Measurements from ENCODE around the gene CYGB.

CYGB gene

DNA sequence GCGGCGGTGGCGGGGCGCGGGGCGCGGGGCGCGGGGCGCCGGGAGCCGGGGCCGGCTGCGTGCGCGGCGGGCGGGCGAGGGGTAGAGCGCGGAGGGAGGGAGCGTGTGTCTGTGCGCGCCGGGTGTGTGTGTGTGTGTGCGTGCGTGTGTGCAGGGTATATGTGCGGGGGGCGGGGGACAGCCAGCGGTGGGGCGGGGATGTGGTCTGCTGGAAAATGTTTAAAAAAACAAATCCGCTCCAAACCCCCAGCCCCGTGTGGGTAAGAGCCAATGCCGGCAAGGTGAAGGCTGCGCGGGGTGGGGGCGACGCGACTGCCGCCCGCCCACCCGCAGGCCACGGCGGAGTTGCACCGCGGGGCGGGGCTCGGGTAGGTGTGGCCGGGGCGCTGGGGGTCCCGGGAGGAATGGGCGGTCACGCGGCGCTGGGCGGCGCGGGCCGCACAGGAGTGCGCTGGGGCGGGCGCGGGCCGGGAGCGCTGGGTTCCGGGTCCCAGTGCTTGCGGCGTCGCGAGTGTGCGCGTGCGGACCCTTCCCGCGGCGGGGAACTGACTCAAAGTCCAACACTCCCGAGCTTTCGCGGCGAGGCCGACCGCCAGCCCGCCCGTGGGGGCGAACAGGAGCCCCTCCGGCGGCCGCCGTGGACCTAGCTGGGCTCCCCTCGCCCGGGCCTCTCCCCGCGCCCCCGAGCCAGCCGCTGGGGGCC lies at the start of gene CYGB:
Gene CYGB (minus strand): TSS at position 132 of the 703 bp plus-strand sequence. CDS start 167 bp downstream, outside the sequence.
- H3K36me3 Mint-ChIP-seq (ENCODE audit: low read depth) = no peaks in the 10 kb centered on the region
- H3K4me3 Mint-ChIP-seq = no peak within 1 kb of the TSS
- peaks cover 70% of the 10 kb centered on the region for H3K27me3 Mint-ChIP-seq (ENCODE audit: low read depth)
- H3K4me1 Mint-ChIP-seq (ENCODE audit: low read depth) = peaks cover 1% of the 10 kb centered on the region
- H3K9me3 Mint-ChIP-seq = no peaks in the 10 kb centered on the region
- H3K27ac Mint-ChIP-seq = no peak within 1 kb of the TSS

DNA sequence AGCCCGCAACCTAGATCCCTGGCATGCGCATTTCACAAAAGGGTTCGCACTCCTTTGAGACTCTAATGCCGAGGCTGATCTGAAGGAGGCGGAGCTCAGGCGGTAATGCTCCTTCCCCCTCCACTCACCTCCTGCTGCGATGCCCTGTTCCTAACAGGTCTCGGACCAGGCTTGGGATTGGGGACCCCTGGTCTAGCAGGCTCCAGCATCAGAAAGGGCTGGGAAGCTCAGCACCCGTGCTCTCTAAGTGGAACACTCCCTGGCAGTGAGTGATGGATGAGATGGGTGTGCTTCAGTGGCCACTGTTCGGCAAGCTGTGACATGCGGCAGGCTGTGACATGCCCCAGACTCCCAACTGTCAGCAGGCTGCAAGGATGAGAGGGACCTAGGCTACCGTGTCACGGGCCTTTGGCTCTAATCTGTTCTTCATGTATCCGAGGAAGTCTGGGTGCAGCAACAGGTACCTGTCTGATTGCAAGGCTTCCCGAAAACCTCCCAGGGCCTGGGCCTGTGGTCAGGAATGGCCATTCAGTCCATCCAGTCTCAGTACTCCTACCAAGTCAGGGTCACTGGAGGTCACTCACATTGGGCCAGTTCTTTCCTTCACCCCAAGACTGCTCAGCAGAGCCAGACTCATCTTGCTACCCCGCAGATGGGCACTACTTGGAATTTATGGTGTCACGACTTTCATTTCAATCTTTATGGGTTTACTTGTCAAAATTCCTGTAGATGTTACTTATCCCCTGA lies 49.4 kb upstream of the CYGB start:
- Mint-ChIP-seq H3K4me3 (no peak overlapping the region), H3K4me1 (ENCODE audit: low read depth) (no peaks in the 10 kb centered on the region), H3K27ac (no peak overlapping the region), H3K27me3 (ENCODE audit: low read depth) (peaks cover 77% of the 10 kb centered on the region), H3K9me3 (no peaks in the 10 kb centered on the region), H3K36me3 (ENCODE audit: low read depth) (no peaks in the 10 kb centered on the region)

DNA sequence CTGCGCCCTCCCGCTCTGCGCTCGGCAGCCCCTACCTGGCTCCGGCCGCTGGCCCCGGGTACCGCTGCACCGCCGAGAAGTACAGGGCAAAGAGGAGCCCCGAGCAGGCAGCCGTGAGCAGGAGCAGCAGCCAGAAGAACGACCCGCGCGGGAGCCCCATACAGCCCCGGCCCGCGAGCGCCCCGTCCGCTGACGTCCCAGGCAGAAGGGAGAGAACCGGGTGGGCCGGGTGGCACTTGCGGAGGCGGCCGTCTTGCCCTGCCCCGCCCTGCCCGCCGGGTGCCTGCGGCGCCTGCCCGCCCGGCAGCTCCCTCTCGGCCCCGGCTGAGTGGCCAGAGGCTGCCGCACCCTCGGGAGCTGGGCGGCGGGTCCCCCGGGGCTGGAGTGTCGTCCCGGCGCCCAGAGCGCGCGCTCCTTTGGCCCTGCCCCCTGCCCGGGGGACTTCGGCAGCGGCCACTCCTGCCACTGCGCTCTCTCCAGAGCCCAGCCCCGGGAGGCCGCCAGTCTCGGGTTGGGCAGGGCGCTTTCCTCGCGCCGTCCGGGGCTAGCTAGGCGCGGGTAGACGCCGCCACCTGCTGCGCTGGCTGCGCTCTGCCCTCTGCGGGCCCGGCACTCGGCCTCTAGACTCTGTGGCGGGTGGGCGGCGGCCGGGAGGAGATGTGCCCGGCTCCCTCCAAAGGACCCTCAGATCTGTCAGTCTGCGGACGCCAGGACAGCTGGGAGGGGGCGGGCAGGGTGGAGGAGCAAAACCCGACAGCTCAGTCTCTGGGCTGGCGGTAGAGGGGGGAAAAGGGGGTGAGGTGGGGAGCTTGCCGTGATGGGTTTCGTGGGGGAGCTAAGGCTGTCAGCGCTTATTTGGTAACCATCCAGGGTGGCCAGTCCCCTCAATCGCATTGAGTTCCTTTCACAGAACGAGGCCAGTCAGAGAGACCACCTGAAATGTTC lies 48.4 kb upstream of the CYGB start, which contains the start of gene ST6GALNAC2:
Gene ST6GALNAC2 (minus strand): TSS at position 212 of the 945 bp plus-strand sequence. CDS start 52 bp downstream, at position 160.
- H3K9me3 Mint-ChIP-seq = no peaks in the 10 kb centered on the region
- H3K27ac Mint-ChIP-seq = no peak within 1 kb of the TSS
- no peaks in the 10 kb centered on the region for H3K36me3 Mint-ChIP-seq (ENCODE audit: low read depth)
- no peaks in the 10 kb centered on the region for H3K4me1 Mint-ChIP-seq (ENCODE audit: low read depth)
- H3K27me3 Mint-ChIP-seq (ENCODE audit: low read depth) = peaks cover 74% of the 10 kb centered on the region
- peak within 1 kb of the TSS; percentile 60 for H3K4me3 Mint-ChIP-seq

- Mint-ChIP-seq H3K27me3 (ENCODE audit: low read depth) (peaks cover 73% of the 10 kb centered on the region), H3K4me1 (ENCODE audit: low read depth) (no peaks in the 10 kb centered on the region), H3K27ac (no peak overlapping the region), H3K4me3 (peak overlapping the region; percentile 60), H3K9me3 (no peaks in the 10 kb centered on the region), H3K36me3 (ENCODE audit: low read depth) (no peaks in the 10 kb centered on the region)
These were observed 47.6 kb upstream of the CYGB start for GRCh38 chr17:76585033-76585648.

- Mint-ChIP-seq H3K4me1 (ENCODE audit: low read depth) (peaks cover 4% of the 10 kb centered on the region), H3K36me3 (ENCODE audit: low read depth) (no peaks in the 10 kb centered on the region), H3K27ac (no peak overlapping the region), H3K27me3 (ENCODE audit: low read depth) (peaks cover 67% of the 10 kb centered on the region), H3K4me3 (peak overlapping the region; percentile 60), H3K9me3 (no peaks in the 10 kb centered on the region)
These were observed 47.0 kb upstream of the CYGB start for GRCh38 chr17:76584427-76585032.

DNA sequence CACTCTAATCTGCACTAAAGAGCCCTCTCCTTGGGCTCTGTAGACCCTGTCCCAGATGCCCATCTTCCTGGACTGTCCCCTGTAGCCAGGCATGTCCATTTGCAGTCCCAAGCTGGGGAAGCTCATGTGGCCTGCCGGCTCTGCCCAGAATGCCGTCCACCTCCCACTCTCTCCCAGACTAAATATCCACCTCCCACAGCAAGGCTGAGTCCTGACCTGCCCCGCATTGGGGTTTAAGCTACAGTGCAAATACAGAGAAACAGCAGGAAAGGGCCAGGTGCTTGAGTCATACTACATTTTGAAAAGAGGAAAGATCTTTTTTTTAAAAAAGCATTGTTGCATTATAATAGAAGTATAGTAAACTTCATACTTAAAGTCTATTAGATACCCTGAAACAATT lies 45.2 kb upstream of the CYGB start:
- Mint-ChIP-seq H3K36me3 (ENCODE audit: low read depth) (no peaks in the 10 kb centered on the region), H3K4me1 (ENCODE audit: low read depth) (peaks cover 9% of the 10 kb centered on the region), H3K27ac (peak overlapping the region; percentile 8), H3K27me3 (ENCODE audit: low read depth) (peaks cover 49% of the 10 kb centered on the region), H3K9me3 (no peaks in the 10 kb centered on the region), H3K4me3 (no peak overlapping the region)

GRCh38 chr17:76581515-76581914 lies 44.0 kb upstream of the CYGB start:
- H3K9me3 Mint-ChIP-seq = no peaks in the 10 kb centered on the region
- no peaks in the 10 kb centered on the region for H3K36me3 Mint-ChIP-seq (ENCODE audit: low read depth)
- H3K4me3 Mint-ChIP-seq = no peak overlapping the region
- H3K27ac Mint-ChIP-seq = no peak overlapping the region
- H3K4me1 Mint-ChIP-seq (ENCODE audit: low read depth) = peaks cover 9% of the 10 kb centered on the region
- peaks cover 38% of the 10 kb centered on the region for H3K27me3 Mint-ChIP-seq (ENCODE audit: low read depth)

DNA sequence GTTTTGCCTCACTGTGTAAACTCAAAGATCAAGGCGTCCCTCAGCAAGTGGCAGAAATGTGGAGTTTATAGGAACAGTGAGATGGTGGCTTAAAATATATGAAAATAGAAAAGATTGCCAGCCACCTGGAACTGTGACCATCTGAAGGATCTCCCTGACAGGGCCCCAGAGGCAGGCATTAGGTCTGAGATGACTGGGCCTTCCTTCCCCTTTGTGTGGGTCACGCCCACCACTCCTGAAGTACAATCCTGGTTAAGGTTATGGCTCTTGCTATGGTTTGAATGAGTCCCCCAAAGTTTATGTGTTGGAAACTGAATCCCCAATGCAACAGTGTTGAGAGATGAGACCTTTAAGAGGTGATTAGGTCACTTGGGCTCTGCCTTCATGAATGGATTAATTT lies 41.8 kb upstream of the CYGB start:
- Mint-ChIP-seq H3K27ac (no peak overlapping the region), H3K9me3 (no peaks in the 10 kb centered on the region), H3K4me1 (ENCODE audit: low read depth) (peaks cover 9% of the 10 kb centered on the region), H3K27me3 (ENCODE audit: low read depth) (peaks cover 22% of the 10 kb centered on the region), H3K4me3 (no peak overlapping the region), H3K36me3 (ENCODE audit: low read depth) (no peaks in the 10 kb centered on the region)

GRCh38 chr17:76578376-76578775 lies 40.9 kb upstream of the CYGB start:
- H3K27ac Mint-ChIP-seq = no peak overlapping the region
- H3K4me1 Mint-ChIP-seq (ENCODE audit: low read depth) = peaks cover 9% of the 10 kb centered on the region
- H3K9me3 Mint-ChIP-seq = no peaks in the 10 kb centered on the region
- H3K27me3 Mint-ChIP-seq (ENCODE audit: low read depth) = peaks cover 13% of the 10 kb centered on the region
- no peaks in the 10 kb centered on the region for H3K36me3 Mint-ChIP-seq (ENCODE audit: low read depth)
- no peak overlapping the region for H3K4me3 Mint-ChIP-seq

- Mint-ChIP-seq H3K27ac (no peak overlapping the region), H3K27me3 (ENCODE audit: low read depth) (peaks cover 8% of the 10 kb centered on the region), H3K4me3 (no peak overlapping the region), H3K9me3 (no peaks in the 10 kb centered on the region), H3K4me1 (ENCODE audit: low read depth) (peaks cover 9% of the 10 kb centered on the region), H3K36me3 (ENCODE audit: low read depth) (no peaks in the 10 kb centered on the region)
These were observed 40.4 kb upstream of the CYGB start for GRCh38 chr17:76577876-76578275.

DNA sequence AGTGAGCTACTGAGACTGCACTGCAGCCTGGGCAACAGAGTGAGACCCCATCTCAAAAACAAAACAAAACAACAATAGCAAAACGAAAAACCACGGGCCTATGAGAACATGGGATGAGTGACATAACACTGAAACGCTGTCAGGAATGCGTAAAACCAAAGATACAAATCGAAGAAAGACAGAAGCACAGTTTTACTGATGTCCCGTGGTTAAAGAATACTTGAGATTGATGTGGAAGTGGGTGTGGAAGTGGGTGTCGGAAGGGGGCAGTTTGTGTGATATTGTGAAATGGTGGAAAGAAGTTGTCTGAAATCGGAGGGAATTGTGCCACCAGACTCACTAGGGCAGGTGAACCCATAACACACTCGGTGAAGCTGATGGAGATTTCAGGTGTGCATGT lies 38.7 kb upstream of the CYGB start:
- Mint-ChIP-seq H3K36me3 (ENCODE audit: low read depth) (no peaks in the 10 kb centered on the region), H3K4me1 (ENCODE audit: low read depth) (peaks cover 9% of the 10 kb centered on the region), H3K27me3 (ENCODE audit: low read depth) (no peaks in the 10 kb centered on the region), H3K27ac (no peak overlapping the region), H3K9me3 (no peaks in the 10 kb centered on the region), H3K4me3 (no peak overlapping the region)

- no peak overlapping the region for H3K4me3 Mint-ChIP-seq
- peaks cover 9% of the 10 kb centered on the region for H3K4me1 Mint-ChIP-seq (ENCODE audit: low read depth)
- no peaks in the 10 kb centered on the region for H3K9me3 Mint-ChIP-seq
- H3K27ac Mint-ChIP-seq = no peak overlapping the region
- H3K27me3 Mint-ChIP-seq (ENCODE audit: low read depth) = no peaks in the 10 kb centered on the region
- H3K36me3 Mint-ChIP-seq (ENCODE audit: low read depth) = no peaks in the 10 kb centered on the region
These were observed 38.1 kb upstream of the CYGB start for GRCh38 chr17:76575570-76575969.

DNA sequence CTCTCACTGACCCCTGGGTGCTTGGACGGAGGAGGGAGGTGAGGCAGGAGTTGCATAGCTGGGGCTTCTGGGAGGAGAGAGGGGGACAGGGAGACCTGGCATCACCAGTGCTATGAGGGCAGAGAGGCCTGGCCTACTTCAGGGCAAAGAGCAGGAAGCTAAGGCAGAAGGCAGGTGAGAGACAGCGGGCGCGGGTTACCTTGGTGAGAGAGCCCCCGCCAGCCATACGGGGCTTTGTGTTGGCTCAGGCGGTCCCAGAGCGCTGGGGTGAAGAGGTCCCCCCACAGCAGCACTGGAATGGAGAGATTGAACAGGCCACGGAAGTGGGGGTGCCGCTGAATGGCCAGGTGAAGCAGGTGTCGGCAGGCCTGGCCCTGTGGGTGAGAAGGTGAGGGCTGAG lies 36.7 kb upstream of the CYGB start:
- no peak overlapping the region for H3K27ac Mint-ChIP-seq
- peaks cover 2% of the 10 kb centered on the region for H3K4me1 Mint-ChIP-seq (ENCODE audit: low read depth)
- no peaks in the 10 kb centered on the region for H3K36me3 Mint-ChIP-seq (ENCODE audit: low read depth)
- no peaks in the 10 kb centered on the region for H3K9me3 Mint-ChIP-seq
- H3K4me3 Mint-ChIP-seq = no peak overlapping the region
- H3K27me3 Mint-ChIP-seq (ENCODE audit: low read depth) = no peaks in the 10 kb centered on the region

DNA sequence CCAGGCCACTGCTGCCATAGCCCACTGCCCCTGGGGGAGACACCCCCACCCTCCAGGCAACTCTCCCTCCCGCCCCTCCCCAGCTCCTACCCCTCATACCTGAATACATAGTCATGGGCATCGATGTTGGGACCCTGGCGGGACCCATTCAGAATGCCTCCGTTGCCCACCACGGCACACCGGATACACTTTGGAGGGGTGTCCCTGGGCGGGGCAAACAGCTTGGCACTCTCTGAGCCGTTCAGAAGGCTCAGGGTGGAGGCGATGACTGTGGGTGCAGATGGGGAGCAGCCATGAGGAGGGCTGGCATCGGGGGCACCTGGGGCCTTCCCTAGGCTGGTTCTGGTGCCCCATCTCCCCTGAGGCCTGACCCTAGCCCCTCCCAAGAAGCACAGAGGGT lies 35.6 kb upstream of the CYGB start:
- no peaks in the 10 kb centered on the region for H3K9me3 Mint-ChIP-seq
- peaks cover 5% of the 10 kb centered on the region for H3K4me1 Mint-ChIP-seq (ENCODE audit: low read depth)
- no peak overlapping the region for H3K4me3 Mint-ChIP-seq
- H3K27ac Mint-ChIP-seq = no peak overlapping the region
- no peaks in the 10 kb centered on the region for H3K27me3 Mint-ChIP-seq (ENCODE audit: low read depth)
- H3K36me3 Mint-ChIP-seq (ENCODE audit: low read depth) = no peaks in the 10 kb centered on the region
